Measurements from ENCODE around the gene FABP1. TPM values are rescaled to one million over a fixed set of nuclear protein-coding genes. Genes with fewer than 3 reads are reported as not detected.

The FABP1 gene
- total and polyA plus RNA-seq, 9 of the 15 experiments (the other 6 are each of a cell fraction or from before 2014, with no cell fraction given): 0.64 TPM; not detected in 8

DNA sequence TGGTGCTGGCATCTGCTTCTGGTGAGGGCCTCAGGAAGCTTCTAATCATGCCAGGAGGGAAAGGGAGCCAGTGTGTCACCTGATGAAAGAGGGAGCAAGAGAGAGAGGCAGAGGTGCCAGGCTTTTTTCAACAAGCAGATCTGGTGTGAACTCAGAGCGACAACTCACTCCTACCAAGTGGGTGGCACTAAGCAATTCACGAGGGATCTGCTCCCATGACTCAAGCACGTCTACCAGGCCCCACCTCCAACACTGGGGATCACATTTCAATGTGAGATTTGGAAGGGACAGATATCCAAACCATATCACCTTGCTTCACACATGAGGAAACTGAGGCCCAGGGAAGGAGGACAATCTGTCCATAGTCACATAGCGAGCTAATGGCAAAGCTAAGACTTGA is 19.1 kb downstream of the FABP1 start:
- Histone ChIP-seq H3K9me3 (replicated peaks; ENCODE audit: control insufficient read depth, insufficient read depth, low read depth, low read length) (no peaks in the 10 kb centered on the region; the same call in 1 of the 2 replicates), H4K20me1 (replicated peaks; ENCODE audit: control insufficient read depth, insufficient read depth, low read length) (no peaks in the 10 kb centered on the region), H3K9ac (ENCODE audit: insufficient read depth in 1 of 2, low read depth in 2 of 2, low read length in 2 of 2) (no peak overlapping the region), H3K27me3 (ENCODE audit: control insufficient read depth in 2 of 2, insufficient read depth in 2 of 2, low read length in 2 of 2) (peaks cover 0 to 16% of the 10 kb centered on the region in 2 experiments; a peak in 4 of 5 replicates), H3K27ac (ENCODE audit: extremely low read depth, low read depth, low read length) (no peak overlapping the region), H2AFZ (ENCODE audit: low read depth, low read length) (peak overlapping the region; percentile 59; the same call in 1 of the 2 replicates), H3K36me3 (ENCODE audit: control insufficient read depth, insufficient read depth, low read length) (no peaks in the 10 kb centered on the region), H3K4me1 (replicated peaks in 1 of 2; ENCODE audit: control insufficient read depth in 2 of 2, insufficient read depth in 2 of 2, low read length in 2 of 2) (no peaks in the 10 kb centered on the region; a peak in 2 of 5 replicates), H3K4me3 (no peak overlapping the region), H3K79me2 (ENCODE audit: control insufficient read depth, insufficient read depth, low read length) (no peaks in the 10 kb centered on the region), H3K9me1 (ENCODE audit: control insufficient read depth, insufficient read depth, low read length) (no peaks in the 10 kb centered on the region), H3K4me2 (ENCODE audit: insufficient read depth, low read length) (no peak overlapping the region)
- POLR2A ChIA-PET: no interaction called here
- intact Hi-C loops (cut with micrococcal nuclease) (no loop called here), in situ Hi-C loops (cut with MboI) (no loop called here)
- no TSS peak for BruUV-seq (replicated peaks)
- TF ChIP-seq KDM1A (IDR thresholded peaks at IDR 0.05) (no peak), ZBTB8A (IDR thresholded peaks at IDR 0.05; ENCODE audit: partially characterized antibody) (no peak), XRCC4 (IDR thresholded peaks at IDR 0.05; ENCODE audit: extremely low read depth, insufficient read depth, insufficient read length) (no peak)
- CTCF ChIA-PET (ENCODE audit: low intra/inter-chr PET ratio): no interaction called here
- DNase-seq (ENCODE audit: extremely low read depth in 1 of 4, low spot score in 3 of 4) (no peak), FAIRE-seq (no peak), ATAC-seq (no peak)
- WGBS (ENCODE audit: insufficient coverage, low coverage, missing lambda C conversion rate): 27% methylated on average over 4 of the region's 4 CpGs

GRCh38 chr2:88100489-88100858 is 27.4 kb downstream of the FABP1 start:
- H3K9ac ChIP-seq (ENCODE audit: insufficient read depth in 1 of 2, low read depth in 2 of 2, low read length in 2 of 2): no peak overlapping the region
- H3K79me2 ChIP-seq (ENCODE audit: control insufficient read depth, insufficient read depth, low read length): no peaks in the 10 kb centered on the region
- TF ChIP-seq HMBOX1 (IDR thresholded peaks at IDR 0.05) (peak; percentile 35; the same call in 1 of the 2 replicates), CBX1 (IDR thresholded peaks at IDR 0.05; ENCODE audit: low read depth) (no peak), MEIS2 (IDR thresholded peaks at IDR 0.05; ENCODE audit: partially characterized antibody) (peak; percentile 53), ETS2 (tag; IDR thresholded peaks at IDR 0.05; ENCODE audit: borderline replicate concordance, poor library complexity, severe bottlenecking) (no peak), STAT5B (CRISPR knock-in tag; IDR thresholded peaks at IDR 0.05) (no peak), HMGN3 (IDR thresholded peaks at IDR 0.05; ENCODE audit: borderline replicate concordance, extremely low read depth, insufficient read length, low read depth, low read length) (no peak), CEBPG (CRISPR knock-in tag; IDR thresholded peaks at IDR 0.05) (no peak), CEBPG (tag; conservative IDR thresholded peaks at IDR 0.05 in 1 of 2, IDR thresholded peaks at IDR 0.05 in 1 of 2) (peak in 1 of 2 experiments; percentile 77; a peak in 1 of 4 replicates)
- TF ChIP-seq, protein P1, sequence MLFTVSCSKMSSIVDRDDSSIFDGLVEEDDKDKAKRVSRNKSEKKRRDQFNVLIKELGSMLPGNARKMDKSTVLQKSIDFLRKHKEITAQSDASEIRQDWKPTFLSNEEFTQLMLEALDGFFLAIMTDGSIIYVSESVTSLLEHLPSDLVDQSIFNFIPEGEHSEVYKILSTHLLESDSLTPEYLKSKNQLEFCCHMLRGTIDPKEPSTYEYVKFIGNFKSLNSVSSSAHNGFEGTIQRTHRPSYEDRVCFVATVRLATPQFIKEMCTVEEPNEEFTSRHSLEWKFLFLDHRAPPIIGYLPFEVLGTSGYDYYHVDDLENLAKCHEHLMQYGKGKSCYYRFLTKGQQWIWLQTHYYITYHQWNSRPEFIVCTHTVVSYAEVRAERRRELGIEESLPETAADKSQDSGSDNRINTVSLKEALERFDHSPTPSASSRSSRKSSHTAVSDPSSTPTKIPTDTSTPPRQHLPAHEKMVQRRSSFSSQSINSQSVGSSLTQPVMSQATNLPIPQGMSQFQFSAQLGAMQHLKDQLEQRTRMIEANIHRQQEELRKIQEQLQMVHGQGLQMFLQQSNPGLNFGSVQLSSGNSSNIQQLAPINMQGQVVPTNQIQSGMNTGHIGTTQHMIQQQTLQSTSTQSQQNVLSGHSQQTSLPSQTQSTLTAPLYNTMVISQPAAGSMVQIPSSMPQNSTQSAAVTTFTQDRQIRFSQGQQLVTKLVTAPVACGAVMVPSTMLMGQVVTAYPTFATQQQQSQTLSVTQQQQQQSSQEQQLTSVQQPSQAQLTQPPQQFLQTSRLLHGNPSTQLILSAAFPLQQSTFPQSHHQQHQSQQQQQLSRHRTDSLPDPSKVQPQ (CRISPR knock-in tag; IDR thresholded peaks at IDR 0.05; ENCODE audit: borderline replicate concordance): no peak
- no peak for FAIRE-seq
- no peak overlapping the region for H2AFZ ChIP-seq (ENCODE audit: low read depth, low read length)
- no peaks in the 10 kb centered on the region for H3K9me1 ChIP-seq (ENCODE audit: control insufficient read depth, insufficient read depth, low read length)
- H3K27ac ChIP-seq (ENCODE audit: extremely low read depth, low read depth, low read length): no peak overlapping the region
- POLR2A ChIA-PET: interaction anchor here (1.0 kb wide), 1 partner anchor 9 kb away, joined by 3 read pairs; no protein-coding TSS in a partner anchor
- H3K4me3 ChIP-seq: no peak overlapping the region
- CTCF ChIA-PET (ENCODE audit: low intra/inter-chr PET ratio): no interaction called here
- no peak for DNase-seq (ENCODE audit: extremely low read depth in 1 of 4, low spot score in 3 of 4)
- H3K4me1 ChIP-seq (replicated peaks in 1 of 2; ENCODE audit: control insufficient read depth in 2 of 2, insufficient read depth in 2 of 2, low read length in 2 of 2): peaks cover 0 to 4% of the 10 kb centered on the region in 2 experiments; a peak in 2 of 5 replicates
- ATAC-seq: no peak
- intact Hi-C loops (cut with micrococcal nuclease): no loop called here
- 21% methylated on average over 3 of the region's 3 CpGs for WGBS (ENCODE audit: insufficient coverage, low coverage, missing lambda C conversion rate)
- H3K27me3 ChIP-seq (ENCODE audit: control insufficient read depth in 2 of 2, insufficient read depth in 2 of 2, low read length in 2 of 2): peaks cover 9 to 20% of the 10 kb centered on the region in 2 experiments
- H4K20me1 ChIP-seq (replicated peaks; ENCODE audit: control insufficient read depth, insufficient read depth, low read length): no peaks in the 10 kb centered on the region
- in situ Hi-C loops (cut with MboI): no loop called here
- no TSS peak for BruUV-seq (replicated peaks)
- no peaks in the 10 kb centered on the region for H3K36me3 ChIP-seq (ENCODE audit: control insufficient read depth, insufficient read depth, low read length)
- no peaks in the 10 kb centered on the region for H3K9me3 ChIP-seq (replicated peaks; ENCODE audit: control insufficient read depth, insufficient read depth, low read depth, low read length)
- H3K4me2 ChIP-seq (ENCODE audit: insufficient read depth, low read length): no peak overlapping the region

Data from K562 (cell line).